Activated CD8-positive, alpha-beta memory T cell treated with anti-CD3 and anti-CD28 coated beads, Interleukin-2, amount 50 U/mL, for 4 hours (primary cell): Measurements from ENCODE around the gene PLP2.

Source experiments
- DNase-seq: peaks from one replicate; pipeline ENCODE4 v3.0.0-alpha.2; 2020

The PLP2 gene

DNA sequence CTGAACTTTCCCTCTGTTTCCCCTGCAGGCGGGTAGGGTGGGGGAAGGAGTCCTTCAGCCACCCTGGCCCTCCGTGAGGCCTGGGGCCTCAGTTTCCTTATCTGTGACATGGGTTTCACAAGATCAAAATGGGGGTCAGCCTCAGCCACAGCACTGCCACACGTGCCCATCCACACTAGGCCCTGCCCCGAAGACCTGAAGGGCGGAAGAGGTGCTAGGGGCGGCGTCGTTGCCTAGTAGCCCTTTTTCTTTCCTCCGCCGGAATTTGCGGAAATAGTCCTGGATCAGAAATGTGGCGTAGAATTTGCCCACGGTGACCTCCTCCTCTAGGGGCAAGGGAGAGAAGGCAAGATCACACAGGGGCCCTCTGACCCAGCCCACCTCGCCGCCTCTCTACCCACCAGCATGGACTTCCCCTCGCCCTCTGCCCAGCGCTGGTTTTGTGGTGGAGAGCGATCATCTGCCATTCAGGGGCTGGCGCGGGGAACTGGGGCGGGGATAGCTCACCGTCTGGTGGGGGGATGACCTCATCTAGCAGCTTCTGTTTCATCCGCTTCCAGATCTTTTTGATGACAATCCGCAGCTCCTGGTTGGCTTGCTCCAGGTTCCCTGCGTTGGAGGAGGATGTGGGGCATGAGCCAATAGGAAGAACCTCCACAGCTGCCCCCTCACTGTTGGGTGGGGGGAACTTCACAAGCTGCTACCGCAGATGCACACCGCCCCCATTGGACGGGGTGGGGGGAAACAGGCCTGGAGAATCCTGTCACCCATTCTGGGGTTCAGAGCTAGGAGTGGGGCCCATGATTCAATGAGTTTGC is 37.9 kb downstream of the PLP2 start:
- no peak for DNase-seq

DNA sequence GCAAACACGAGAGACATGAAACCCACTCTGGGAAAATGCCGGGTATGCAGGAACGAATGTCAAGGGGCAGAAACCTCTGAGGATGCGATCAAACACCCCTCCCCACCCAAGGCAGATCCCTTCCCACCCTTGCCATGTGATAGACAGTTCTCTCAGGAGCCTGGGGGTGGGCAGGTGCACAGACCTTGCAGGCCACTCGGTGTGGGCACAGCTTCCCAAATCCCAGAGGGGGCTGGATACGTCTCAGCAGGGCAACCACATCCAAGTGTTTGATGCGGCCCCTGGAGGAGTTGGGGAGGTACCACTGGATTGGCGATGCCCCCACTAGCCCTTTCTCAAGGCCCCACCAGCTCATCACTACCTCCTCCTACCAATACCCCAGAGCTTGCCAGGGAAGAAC is 38.7 kb downstream of the PLP2 start:
- no peak for DNase-seq

DNA sequence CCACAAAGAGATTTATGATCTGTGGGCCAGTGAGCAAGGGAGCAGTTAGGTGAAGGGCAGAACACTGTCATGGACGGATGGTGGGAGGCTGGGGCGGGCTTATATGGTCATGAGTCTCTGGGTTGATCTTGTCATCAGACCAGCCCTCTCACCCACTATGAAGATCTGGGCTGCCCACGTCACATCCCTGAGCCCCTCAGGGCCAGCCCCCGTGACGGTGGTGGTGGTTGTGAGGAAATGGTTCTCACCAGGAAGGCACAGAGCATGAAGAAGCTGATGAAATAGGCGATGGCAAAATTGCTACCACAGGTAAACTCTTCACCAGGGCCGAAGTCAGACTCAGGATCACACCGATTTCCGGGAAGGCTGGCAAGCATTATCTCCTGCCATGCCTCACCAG is 39.4 kb downstream of the PLP2 start:
- no peak for DNase-seq

DNA sequence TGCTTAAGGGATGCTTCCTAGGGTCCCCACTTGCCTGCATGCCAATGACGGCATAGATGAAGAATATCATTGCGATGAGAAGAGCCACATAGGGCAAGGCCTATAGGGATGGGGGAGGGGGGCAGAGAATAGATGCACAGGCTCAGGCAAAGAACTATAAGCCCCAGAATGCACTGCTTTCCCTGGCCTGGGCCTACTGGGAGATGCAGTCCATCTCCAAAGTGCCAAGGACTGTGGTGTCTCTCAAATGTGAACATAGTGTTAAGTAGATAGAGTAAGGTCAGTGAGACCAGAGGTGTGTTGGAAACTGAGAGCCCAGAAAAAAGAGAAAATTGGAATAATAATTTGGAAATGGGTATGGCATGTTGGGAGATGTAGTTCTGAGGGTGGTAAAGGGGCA is 40.5 kb downstream of the PLP2 start:
- no peak for DNase-seq

DNA sequence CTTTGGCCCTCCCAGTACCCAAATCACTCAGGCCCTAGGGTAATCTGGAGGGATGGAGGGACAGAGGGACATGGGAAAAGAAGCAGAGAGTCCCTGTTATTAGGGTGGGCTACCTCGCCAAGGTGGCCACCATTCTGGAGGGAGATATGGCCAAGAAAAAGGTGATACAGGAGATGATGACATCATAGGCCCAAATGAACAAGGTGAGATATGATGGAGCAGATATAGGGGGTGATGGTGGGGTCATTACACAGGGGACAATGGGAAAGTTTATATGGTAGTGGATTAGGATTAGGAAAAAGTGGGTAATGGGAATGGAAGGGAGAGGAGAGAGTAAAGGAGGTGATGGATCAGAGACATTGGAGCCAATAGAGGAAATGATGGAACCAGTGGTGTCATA is 41.2 kb downstream of the PLP2 start:
- DNase-seq, result no peak

DNA sequence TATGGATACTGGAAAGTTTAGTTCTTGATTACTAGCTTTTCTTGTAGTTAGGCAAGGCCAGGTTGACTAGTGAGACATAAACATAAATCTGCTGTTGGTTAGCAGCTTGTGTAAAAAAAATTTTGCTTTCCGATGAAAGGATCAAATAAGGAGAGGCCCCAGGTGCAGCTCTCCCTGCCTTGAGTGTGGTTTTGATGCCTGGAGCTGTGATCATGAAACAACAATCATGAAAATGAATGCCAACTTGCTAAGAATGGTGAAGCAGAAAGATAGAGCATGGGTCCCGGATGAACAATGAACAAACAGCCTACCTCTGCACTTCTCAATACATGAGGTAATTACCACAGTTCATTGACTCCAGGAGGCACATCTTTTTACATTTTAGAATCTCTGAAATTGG is 42.7 kb downstream of the PLP2 start:
- DNase-seq, result no peak

DNA sequence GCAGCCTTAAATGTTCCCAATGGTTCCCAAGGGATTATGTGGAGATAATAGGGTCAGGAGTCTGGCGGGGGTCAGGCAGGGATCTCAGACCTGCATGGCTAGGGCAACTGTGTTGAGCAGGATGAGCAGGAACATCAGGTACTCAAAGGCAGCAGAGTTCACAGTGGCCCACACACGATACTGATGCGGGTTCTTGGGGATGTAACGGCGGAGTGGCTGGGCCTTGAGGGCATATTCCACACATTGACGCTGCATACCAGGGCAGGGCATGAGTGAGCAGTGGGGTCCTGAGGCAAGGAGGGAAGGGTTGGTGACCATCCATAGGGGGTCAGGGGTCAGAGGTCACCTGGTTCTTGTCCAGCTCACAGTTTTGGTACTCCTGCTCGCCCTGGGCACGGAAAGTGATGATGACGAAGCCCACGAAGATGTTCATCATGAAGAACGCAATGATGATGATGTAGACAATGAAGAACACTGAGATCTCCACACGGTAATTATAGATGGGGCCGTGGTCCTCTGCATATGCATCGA is 43.4 kb downstream of the PLP2 start:
- DNase-seq, result no peak

DNA sequence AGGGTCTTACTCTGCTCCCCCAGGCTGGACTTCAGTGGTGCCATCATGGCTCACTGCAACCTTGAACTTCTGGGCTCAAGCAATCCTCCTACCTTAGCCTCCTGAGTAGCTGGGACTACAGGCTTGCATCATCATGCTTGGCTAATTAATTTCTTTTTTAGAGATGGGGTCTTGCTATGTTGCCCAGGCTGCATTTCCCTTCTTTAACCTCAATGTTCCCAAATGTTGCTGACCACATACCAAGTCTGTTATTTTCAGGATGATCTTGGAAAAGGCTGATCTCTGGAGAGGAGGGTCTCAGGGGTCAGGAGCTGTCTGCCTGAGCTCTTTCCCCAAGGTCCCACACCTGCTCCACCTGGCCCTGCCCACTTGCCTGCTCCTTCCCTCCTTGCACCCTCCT is 48.4 kb downstream of the PLP2 start:
- DNase-seq, result no peak

DNA sequence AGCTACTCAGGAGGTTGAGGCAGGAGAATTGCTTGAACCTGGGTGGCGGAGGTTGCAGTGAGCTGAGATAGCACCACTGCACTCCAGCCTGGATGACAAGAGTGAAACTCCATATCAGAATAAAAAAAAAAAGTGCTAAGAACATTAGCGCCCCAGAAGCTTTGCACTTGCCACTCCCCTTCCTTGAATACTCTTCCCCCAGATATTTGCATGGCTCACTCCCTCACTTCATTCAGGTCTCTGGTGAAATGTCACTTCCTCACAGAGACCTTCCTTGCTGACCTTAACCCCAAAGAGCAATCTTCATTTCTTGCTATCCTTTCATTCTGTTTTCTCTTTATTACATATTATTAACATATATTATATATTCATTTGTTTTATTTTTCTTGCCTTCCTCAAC is 50.2 kb downstream of the PLP2 start:
- no peak for DNase-seq
